HUES6 (cell line): ENCODE results near the gene NDUFA1.
"Not testable (repeated sequence)": the region's sequence is repeated elsewhere in the genome, so short reads cannot be mapped to it uniquely, and the experiment has no call there.

Experiments used
- H3K27ac ChIP-seq: 2 replicates; pipeline ENCODE4 v1.7.0; 2013; ENCODE audit warnings: low read depth, mild to moderate bottlenecking, low read length, inconsistent platforms
- H3K27me3 ChIP-seq: 2 replicates; pipeline ENCODE4 v1.6.1; 2013; ENCODE audit warnings: low read length; ENCODE audit not compliant: control insufficient read depth, insufficient read depth
- H3K36me3 ChIP-seq: 2 replicates; pipeline ENCODE4 v1.6.1; 2013; ENCODE audit warnings: low read length; ENCODE audit not compliant: control insufficient read depth, insufficient read depth
- H3K4me1 ChIP-seq: 2 replicates; pipeline ENCODE4 v1.6.1; 2013; ENCODE audit warnings: low read length; ENCODE audit not compliant: control insufficient read depth, insufficient read depth
- H3K4me3 ChIP-seq: 2 replicates; pipeline ENCODE4 v1.5.1; 2013; ENCODE audit warnings: low read depth, low read length
- H3K9ac ChIP-seq: one replicate; pipeline ENCODE4 v1.6.1; 2013; ENCODE audit warnings: mild to moderate bottlenecking, low read length
- H3K9me3 ChIP-seq: 2 replicates; pipeline ENCODE4 v1.6.1; 2013; ENCODE audit warnings: low read depth, low read length; ENCODE audit not compliant: control insufficient read depth, insufficient read depth

NDUFA1 gene

GRCh38 chrX:119871599-119872395, at the start of gene NDUFA1, which contains the start of gene RNF113A:
Gene NDUFA1, plus strand, starts transcription at chrX:119871832. Its CDS starts 80 bp downstream, at chrX:119871912.
Gene RNF113A, minus strand, starts transcription at chrX:119871733. Its CDS starts 120 bp downstream, at chrX:119871613.
- Histone ChIP-seq H3K9ac (peak within 1 kb of the TSS; percentile 85), H3K27ac (peak within 1 kb of the TSS; percentile 64; the same call in 1 of the 2 replicates), H3K9me3 (peaks cover 3% of the 10 kb centered on the region; the same call in 1 of the 2 replicates), H3K4me1 (no peaks in the 10 kb centered on the region), H3K4me3 (peak within 1 kb of the TSS; percentile 69), H3K27me3 (no peaks in the 10 kb centered on the region), H3K36me3 (peaks cover 13% of the 10 kb centered on the region)

DNA sequence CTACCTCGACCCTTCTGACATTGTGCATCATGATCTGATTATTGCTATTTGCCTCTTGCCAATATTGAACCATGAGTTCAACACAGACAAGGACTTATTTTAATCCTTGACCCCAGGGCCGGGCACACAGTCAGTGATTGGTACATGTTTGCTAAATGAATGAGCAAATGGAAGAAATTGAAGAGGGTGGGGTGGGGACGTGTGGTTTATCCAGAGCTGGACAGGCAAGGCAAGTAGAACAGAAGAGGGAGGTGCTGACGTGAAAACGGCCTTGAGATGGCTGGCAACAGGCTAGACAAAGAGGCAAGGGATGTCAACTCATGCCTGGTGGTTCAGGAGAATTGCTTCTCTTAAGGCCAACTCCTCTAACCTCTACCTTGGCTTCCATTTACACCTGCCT, 47.4 kb upstream of the NDUFA1 start:
- not testable (repeated sequence) for H3K4me3 ChIP-seq, H3K36me3 ChIP-seq, H3K9ac ChIP-seq, H3K27me3 ChIP-seq, H3K4me1 ChIP-seq, H3K27ac ChIP-seq, H3K9me3 ChIP-seq

GRCh38 chrX:119826399-119826959, 45.2 kb upstream of the NDUFA1 start:
- no peak overlapping the region for H3K4me3 ChIP-seq
- no peaks in the 10 kb centered on the region; the same call in 1 of the 2 replicates for H3K9me3 ChIP-seq
- no peak overlapping the region for H3K27ac ChIP-seq
- H3K9ac ChIP-seq = no peak overlapping the region
- no peaks in the 10 kb centered on the region for H3K27me3 ChIP-seq
- peaks cover 22% of the 10 kb centered on the region for H3K36me3 ChIP-seq
- H3K4me1 ChIP-seq = no peaks in the 10 kb centered on the region

DNA sequence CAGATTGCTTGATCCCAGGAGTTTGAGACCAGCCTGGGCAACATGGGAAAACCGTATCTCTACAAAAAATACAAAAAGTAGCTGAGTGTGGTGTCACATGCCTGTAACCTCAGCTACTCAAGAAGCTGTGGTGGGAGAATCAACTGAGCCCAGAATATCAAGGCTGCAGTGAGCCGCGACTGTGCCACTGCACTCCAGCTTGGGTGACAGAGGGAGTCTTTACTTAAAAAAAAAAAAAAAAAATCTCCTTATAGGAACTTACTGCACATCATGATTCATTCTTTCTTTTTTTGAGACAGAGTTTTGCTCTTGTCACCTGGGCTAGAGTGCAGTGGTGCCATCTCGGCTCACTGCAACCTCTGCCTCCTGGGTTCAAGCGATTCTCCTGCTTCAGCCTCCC, 43.2 kb upstream of the NDUFA1 start:
- H3K4me3 ChIP-seq = no peak overlapping the region
- H3K9me3 ChIP-seq = no peaks in the 10 kb centered on the region; the same call in 1 of the 2 replicates
- H3K36me3 ChIP-seq = peaks cover 41% of the 10 kb centered on the region
- H3K27me3 ChIP-seq = no peaks in the 10 kb centered on the region
- H3K4me1 ChIP-seq = no peaks in the 10 kb centered on the region
- H3K9ac ChIP-seq = no peak overlapping the region
- no peak overlapping the region for H3K27ac ChIP-seq

- no peaks in the 10 kb centered on the region for H3K4me1 ChIP-seq
- H3K9me3 ChIP-seq = no peaks in the 10 kb centered on the region; the same call in 1 of the 2 replicates
- H3K36me3 ChIP-seq = peaks cover 84% of the 10 kb centered on the region
- H3K9ac ChIP-seq = no peak overlapping the region
- H3K4me3 ChIP-seq = no peak overlapping the region
- H3K27me3 ChIP-seq = no peaks in the 10 kb centered on the region
- H3K27ac ChIP-seq = no peak overlapping the region
These were observed 37.7 kb upstream of the NDUFA1 start for GRCh38 chrX:119833905-119834304.

DNA sequence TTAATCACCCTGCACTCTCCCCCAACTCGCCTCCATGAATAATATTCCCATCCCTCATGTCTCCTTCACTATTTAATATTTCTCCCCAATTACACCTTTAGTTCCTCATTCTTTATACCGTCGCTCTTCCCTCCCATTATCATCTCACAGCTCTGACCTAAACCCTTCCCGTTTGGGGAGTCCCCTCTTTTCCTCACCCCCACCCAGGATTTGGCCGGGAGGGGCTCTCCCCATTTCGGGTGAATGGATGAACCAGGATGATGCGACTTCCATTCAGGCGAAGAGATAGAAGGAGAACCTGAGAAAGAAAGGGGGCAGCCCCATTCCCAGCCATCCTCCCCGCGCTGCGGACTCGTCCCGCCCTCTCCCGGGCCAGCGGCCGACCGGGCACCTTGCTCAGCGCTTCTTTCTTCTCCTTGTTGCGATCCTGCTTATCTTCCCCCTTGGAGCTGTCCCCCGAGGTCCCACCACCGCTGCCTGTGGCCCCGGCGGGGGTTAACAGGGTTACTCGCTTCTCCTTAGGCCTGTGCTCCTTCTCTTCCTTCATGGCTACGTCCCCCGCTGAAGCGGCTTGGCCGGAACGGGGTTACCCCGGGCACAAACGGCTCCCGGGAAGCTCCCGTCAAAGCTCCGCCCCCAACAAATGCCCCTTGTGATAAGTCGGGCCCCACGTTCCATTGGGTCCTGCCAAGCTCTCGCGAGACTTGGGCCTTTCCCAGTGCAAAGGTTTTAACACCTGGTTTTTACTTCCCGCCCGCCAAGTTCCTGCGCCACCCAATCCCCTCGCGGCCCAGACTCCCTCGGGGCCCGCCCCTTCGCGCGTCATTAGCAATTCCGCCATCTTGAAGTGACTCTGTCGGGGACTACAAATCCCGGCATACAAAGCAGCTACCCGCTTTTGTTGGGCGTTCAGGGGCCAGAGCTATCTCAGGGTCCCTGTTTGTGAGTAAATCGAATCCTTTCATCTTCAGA, 19.0 kb upstream of the NDUFA1 start, which contains the start of gene UPF3B:
Gene UPF3B, minus strand, starts transcription at position 582 of the 972 bp plus-strand sequence. Its CDS starts 35 bp downstream, at position 547.
- peak within 1 kb of the TSS; percentile 87 for H3K27ac ChIP-seq
- H3K4me3 ChIP-seq = peak within 1 kb of the TSS; percentile 82

GRCh38 chrX:119853444-119853843, 18.2 kb upstream of the NDUFA1 start:
- Histone ChIP-seq H3K27ac (peak overlapping the region; percentile 54; the same call in 1 of the 2 replicates), H3K4me1 (no peaks in the 10 kb centered on the region), H3K9ac (peak overlapping the region; percentile 47), H3K4me3 (peak overlapping the region; percentile 64), H3K36me3 (peaks cover 27% of the 10 kb centered on the region), H3K27me3 (no peaks in the 10 kb centered on the region), H3K9me3 (peaks cover 6% of the 10 kb centered on the region; the same call in 1 of the 2 replicates)

More for the DNA sequence above, 19.0 kb upstream of the NDUFA1 start, which contains the start of gene UPF3B:
- Histone ChIP-seq H3K9ac (peak within 1 kb of the TSS; percentile 93), H3K27me3 (no peaks in the 10 kb centered on the region), H3K9me3 (peaks cover 4% of the 10 kb centered on the region; the same call in 1 of the 2 replicates), H3K36me3 (peaks cover 33% of the 10 kb centered on the region), H3K4me1 (no peaks in the 10 kb centered on the region)

DNA sequence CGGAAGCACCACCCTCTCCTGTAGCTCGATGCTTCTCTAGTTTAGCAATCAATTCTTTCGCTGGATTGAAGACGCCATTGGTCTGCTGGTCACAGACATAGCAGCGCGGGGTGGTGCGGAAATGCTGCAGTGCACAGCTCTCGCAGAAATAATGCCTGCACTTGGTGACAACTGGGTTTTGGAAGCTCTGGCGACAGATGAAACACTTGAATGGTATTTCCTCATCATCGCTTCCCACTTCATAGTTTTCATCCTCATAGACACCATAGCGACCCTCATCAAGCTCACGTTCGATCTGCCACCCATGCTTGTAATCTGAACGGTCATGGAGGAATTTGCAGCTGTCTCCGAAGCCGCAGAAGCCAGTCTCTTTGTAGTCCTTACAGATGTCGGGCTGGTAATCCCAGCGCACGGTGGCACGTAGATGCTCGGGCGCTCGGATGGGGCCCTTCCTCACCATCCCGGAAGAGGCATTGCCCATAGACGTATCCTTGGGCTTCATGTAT, 953 bp upstream of the NDUFA1 start:
- Histone ChIP-seq H3K9ac (peak overlapping the region; percentile 85), H3K36me3 (peaks cover 5% of the 10 kb centered on the region; the same call in 1 of the 2 replicates), H3K27ac (no peak overlapping the region), H3K4me3 (peak overlapping the region; percentile 69), H3K27me3 (no peaks in the 10 kb centered on the region), H3K4me1 (no peaks in the 10 kb centered on the region), H3K9me3 (peaks cover 3% of the 10 kb centered on the region; the same call in 1 of the 2 replicates)

DNA sequence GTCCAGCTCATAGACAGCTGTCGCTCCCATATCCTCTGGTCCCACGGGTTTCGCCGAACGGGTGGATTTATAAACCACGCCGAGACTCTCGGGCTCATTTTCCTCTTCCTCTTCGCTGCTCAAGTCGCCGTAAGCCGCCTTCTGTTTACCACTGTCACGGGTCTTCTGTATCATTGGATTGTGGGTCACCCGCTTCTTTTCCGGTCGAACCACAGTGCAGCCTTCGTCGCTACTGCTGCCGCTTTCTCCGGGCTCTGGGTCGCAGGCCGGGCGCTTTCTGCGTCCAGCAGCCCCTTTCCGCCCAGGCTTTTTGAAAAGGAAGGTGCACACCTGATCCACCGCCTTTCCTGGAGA, 410 bp upstream of the NDUFA1 start:
- no peaks in the 10 kb centered on the region for H3K27me3 ChIP-seq
- H3K9ac ChIP-seq = peak overlapping the region; percentile 85
- peaks cover 8% of the 10 kb centered on the region; the same call in 1 of the 2 replicates for H3K36me3 ChIP-seq
- H3K4me3 ChIP-seq = peak overlapping the region; percentile 69
- H3K9me3 ChIP-seq = peaks cover 3% of the 10 kb centered on the region; the same call in 1 of the 2 replicates
- no peak overlapping the region for H3K27ac ChIP-seq
- no peaks in the 10 kb centered on the region for H3K4me1 ChIP-seq

GRCh38 chrX:119878740-119879139, 7.1 kb downstream of the NDUFA1 start:
- no peak overlapping the region for H3K27ac ChIP-seq
- no peak overlapping the region for H3K4me3 ChIP-seq
- H3K4me1 ChIP-seq = peaks cover 3% of the 10 kb centered on the region; the same call in 1 of the 2 replicates
- no peaks in the 10 kb centered on the region for H3K27me3 ChIP-seq
- no peak overlapping the region for H3K9ac ChIP-seq
- H3K9me3 ChIP-seq = no peaks in the 10 kb centered on the region; the same call in 1 of the 2 replicates
- H3K36me3 ChIP-seq = peaks cover 17% of the 10 kb centered on the region
